GM19239 (cell line): ENCODE measurements around the gene COQ10A.
A peak's percentile ranks its signal among the peaks of the same experiment; 100 is the strongest.
"Not testable (repeated sequence)": the region's sequence is repeated elsewhere in the genome, so short reads cannot be mapped to it uniquely, and the experiment has no call there.

Source experiments
- DNase-seq: peaks from one replicate; pipeline ENCODE4 v3.0.0; 2011; ENCODE audit warnings: low spot score; ENCODE audit not compliant: insufficient read length
- FAIRE-seq: peaks from 2 replicates; lab custom pipeline; 2011; peaks lifted over from hg19 to GRCh38; lab: Jason Lieb, UNC

COQ10A gene

GRCh38 chr12:56267443-56268071 lies 815 bp downstream of the COQ10A start:
- DNase-seq (no peak), FAIRE-seq (no peak)

- DNase-seq (no peak), FAIRE-seq (no peak)
Observed at GRCh38 chr12:56271031-56271430, 4.3 kb downstream of the COQ10A start.

GRCh38 chr12:56272468-56272867 lies 5.7 kb downstream of the COQ10A start:
- DNase-seq, FAIRE-seq: not testable (repeated sequence)

- no peak for FAIRE-seq
Observed at GRCh38 chr12:56274299-56274698, 7.6 kb downstream of the COQ10A start.

GRCh38 chr12:56278905-56279304 lies 12.2 kb downstream of the COQ10A start:
- DNase-seq (no peak), FAIRE-seq (no peak)

More at GRCh38 chr12:56274299-56274698, 7.6 kb downstream of the COQ10A start:
- DNase-seq = no peak

- no peak for FAIRE-seq
- DNase-seq = no peak
Observed at GRCh38 chr12:56280849-56281248, 14.1 kb downstream of the COQ10A start.

GRCh38 chr12:56282030-56282429 lies 15.3 kb downstream of the COQ10A start:
- DNase-seq = no peak

GRCh38 chr12:56282579-56282978 lies 15.8 kb downstream of the COQ10A start:
- no peak for DNase-seq
- no peak for FAIRE-seq

More at GRCh38 chr12:56282030-56282429, 15.3 kb downstream of the COQ10A start:
- FAIRE-seq = no peak

GRCh38 chr12:56284263-56284662 lies 17.5 kb downstream of the COQ10A start:
- FAIRE-seq, DNase-seq: not testable (repeated sequence)

GRCh38 chr12:56286044-56286830 lies 19.5 kb downstream of the COQ10A start:
- FAIRE-seq (no peak), DNase-seq (no peak)

- FAIRE-seq (no peak), DNase-seq (no peak)
Observed at GRCh38 chr12:56288705-56289387, 22.1 kb downstream of the COQ10A start.

GRCh38 chr12:56293795-56294194 lies 27.1 kb downstream of the COQ10A start:
- no peak for DNase-seq
- no peak for FAIRE-seq

GRCh38 chr12:56296295-56296694 lies 29.6 kb downstream of the COQ10A start:
- FAIRE-seq = no peak
- DNase-seq = no peak

GRCh38 chr12:56297400-56297799 lies 30.7 kb downstream of the COQ10A start:
- DNase-seq (no peak), FAIRE-seq (no peak)

GRCh38 chr12:56298828-56299227 lies 32.1 kb downstream of the COQ10A start:
- DNase-seq (no peak), FAIRE-seq (no peak)

- DNase-seq = no peak
Observed at GRCh38 chr12:56299308-56299852, 32.6 kb downstream of the COQ10A start.

GRCh38 chr12:56299853-56300643 lies 33.3 kb downstream of the COQ10A start, which contains the start of gene CS:
TSS of gene CS (minus strand) at chr12:56300330. CDS start at chr12:56300201, 129 bp downstream.
- FAIRE-seq = peak; percentile 95

More at GRCh38 chr12:56299308-56299852, 32.6 kb downstream of the COQ10A start:
- no peak for FAIRE-seq

GRCh38 chr12:56300644-56301464 lies 34.1 kb downstream of the COQ10A start:
- DNase-seq (no peak), FAIRE-seq (no peak)

More at GRCh38 chr12:56299853-56300643, 33.3 kb downstream of the COQ10A start, which contains the start of gene CS:
- peak; percentile 86 for DNase-seq

- no peak for FAIRE-seq
- no peak for DNase-seq
Observed at GRCh38 chr12:56304276-56304675, 37.5 kb downstream of the COQ10A start.
